ENCODE results near the gene CACNG3.
"Not testable (repeated sequence)": the region's sequence is repeated elsewhere in the genome, so short reads cannot be mapped to it uniquely, and the experiment has no call there.

Gene CACNG3

GRCh38 chr16:24279982-24280515, 23.9 kb downstream of the CACNG3 start:
- no peak for DNase-seq (ENCODE audit: low read depth)

- DNase-seq (ENCODE audit: low read depth), result no peak
Observed at GRCh38 chr16:24281466-24281865, 25.3 kb downstream of the CACNG3 start.

- DNase-seq (ENCODE audit: low read depth), result no peak
Observed at GRCh38 chr16:24282141-24282540, 26.0 kb downstream of the CACNG3 start.

DNA sequence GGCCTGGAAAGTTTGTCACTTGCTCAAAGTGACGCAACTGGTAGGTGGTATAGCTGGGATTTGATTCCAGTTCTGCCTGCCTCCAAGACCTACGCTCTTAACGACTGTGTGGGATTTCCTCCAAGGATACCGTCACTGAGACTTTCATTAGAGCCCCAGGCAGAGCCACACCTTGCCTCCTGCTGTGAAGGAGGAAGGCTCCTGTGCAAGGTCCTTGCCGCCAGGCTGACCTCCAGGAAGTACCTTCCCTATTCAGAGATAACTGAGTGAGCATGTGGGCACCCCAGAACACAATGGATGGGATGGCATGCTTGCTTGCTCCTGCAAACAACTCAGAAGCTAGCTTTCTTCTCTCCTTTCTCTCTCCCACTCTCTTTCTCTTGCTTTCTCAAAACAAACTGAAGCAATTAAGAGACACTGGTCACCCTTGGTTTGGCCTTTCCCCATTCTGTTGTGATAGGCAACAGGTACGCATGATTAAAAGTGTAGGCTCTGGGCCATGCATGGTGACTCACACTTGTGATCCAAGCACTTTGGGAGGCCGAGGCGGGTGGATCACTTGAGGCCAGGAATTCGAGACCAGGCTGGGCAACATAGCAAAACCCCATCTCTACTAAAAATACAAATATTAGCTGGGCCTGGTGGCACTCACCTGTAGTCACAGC, 30.7 kb downstream of the CACNG3 start:
- DNase-seq (ENCODE audit: low read depth), result no peak

DNA sequence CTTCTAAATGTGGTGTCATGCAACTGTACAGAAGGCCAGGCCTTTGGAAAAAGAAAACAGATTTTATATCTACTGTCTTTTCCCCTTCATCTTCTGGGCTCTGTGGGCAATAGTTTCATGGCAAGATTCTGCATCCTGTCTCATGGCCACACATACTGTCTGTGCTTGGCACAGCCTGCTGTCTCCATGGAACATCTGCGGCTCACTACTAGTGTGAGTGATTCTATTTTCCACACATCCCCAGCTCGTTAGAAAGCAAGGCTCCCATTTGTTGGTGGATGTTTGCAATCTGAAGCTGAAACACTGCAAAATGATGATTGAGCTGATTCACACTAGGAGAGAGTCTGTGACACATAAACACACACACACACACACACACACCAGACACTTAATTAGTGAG, 32.4 kb downstream of the CACNG3 start:
- DNase-seq (ENCODE audit: low read depth), result no peak

GRCh38 chr16:24289166-24289700, 33.1 kb downstream of the CACNG3 start:
- no peak for DNase-seq (ENCODE audit: low read depth)

- DNase-seq (ENCODE audit: low read depth), result no peak
Observed at GRCh38 chr16:24291932-24292331, 35.8 kb downstream of the CACNG3 start.

- DNase-seq (ENCODE audit: low read depth), result no peak
Observed at GRCh38 chr16:24294131-24294530, 38.0 kb downstream of the CACNG3 start.

- DNase-seq (ENCODE audit: low read depth), result no peak
Observed at GRCh38 chr16:24297375-24297774, 41.2 kb downstream of the CACNG3 start.

GRCh38 chr16:24298548-24299167, 42.5 kb downstream of the CACNG3 start:
- no peak for DNase-seq (ENCODE audit: low read depth)

- DNase-seq (ENCODE audit: low read depth), result not testable (repeated sequence)
Observed at GRCh38 chr16:24300750-24301149, 44.6 kb downstream of the CACNG3 start.

DNA sequence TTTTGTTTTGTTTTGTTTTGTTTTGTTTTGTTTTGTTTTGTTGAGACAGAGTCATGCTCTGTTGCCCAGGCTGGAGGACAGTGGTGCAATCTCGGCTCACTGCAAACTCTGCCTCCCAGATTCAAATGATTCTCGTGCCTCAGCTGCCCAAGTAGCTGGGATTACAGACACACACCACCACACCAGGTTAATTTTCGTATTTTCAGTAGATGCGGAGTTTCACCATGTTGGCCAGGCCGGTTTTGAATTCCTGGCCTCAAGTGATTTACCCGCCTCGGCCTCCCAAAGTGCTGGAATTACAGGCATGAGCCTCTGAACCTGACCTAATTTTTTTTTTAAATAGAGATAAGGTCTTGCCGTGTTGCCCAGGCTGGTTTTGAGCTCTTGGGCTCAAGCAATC, 46.5 kb downstream of the CACNG3 start:
- DNase-seq (ENCODE audit: low read depth), result no peak

- DNase-seq (ENCODE audit: low read depth), result no peak
Observed at GRCh38 chr16:24308200-24308599, 52.1 kb downstream of the CACNG3 start.

DNA sequence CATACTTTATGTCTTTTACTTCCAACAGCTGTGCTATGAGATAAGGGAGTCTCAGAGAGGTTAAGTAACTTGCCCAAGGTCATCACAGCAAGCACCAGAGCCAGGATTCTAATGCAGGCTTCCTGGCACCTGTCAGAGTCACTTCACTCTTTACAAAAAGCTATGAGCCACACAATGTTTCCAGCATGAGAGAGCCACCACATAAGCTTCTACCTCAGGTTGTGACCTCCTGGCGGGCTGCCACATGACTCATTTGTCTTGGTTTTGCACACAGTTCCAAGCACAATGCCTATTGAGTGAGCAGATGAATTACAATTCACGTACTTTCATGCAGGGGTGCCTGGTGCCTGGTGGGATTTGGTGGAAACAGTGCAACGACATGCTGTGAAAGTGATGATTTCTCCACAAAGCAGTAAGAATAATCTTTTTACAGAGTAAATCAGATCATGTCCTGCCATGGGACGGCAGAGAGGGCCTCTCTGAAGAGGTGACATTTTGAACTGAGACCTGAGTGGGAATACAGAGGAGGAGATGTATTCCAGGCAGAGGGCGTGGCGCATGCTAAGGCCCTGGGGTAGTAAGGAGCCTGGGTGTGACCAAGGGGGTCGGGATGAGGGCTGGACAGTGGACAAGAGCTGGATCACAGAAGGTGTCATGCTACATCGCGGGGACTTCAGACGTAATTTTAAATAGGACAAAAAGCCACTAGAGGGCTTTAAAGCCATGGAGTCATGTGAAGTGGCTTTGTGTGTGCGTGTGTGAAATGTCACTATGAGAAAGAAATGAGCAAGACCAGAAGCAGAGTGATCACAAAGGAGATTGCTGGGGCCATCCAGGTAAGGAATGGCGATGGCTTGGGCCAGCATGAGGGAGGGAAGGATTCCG, 53.4 kb downstream of the CACNG3 start:
- no peak for DNase-seq (ENCODE audit: low read depth)

- DNase-seq (ENCODE audit: low read depth), result no peak
Observed at GRCh38 chr16:24315343-24315742, 59.2 kb downstream of the CACNG3 start.

DNA sequence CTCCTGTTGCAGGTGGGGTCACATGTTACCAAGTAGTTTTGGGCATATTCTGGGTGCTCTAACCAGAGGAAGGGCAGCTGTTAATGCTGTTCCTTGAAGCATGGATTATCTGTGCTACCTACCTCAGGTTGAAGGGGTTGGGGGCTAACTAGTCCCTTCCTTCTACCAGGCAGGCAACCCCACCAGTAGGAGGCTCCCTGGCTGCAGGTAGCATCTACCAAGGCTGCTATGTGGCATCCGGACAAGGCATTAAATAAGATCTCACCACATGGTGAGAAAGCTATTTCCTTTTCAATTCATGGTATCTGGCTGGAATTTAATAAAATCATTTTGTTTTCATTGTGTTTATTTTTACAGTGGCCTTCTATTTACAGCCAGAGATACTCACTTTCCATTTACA, 62.5 kb downstream of the CACNG3 start:
- no peak for DNase-seq (ENCODE audit: low read depth)

DNA sequence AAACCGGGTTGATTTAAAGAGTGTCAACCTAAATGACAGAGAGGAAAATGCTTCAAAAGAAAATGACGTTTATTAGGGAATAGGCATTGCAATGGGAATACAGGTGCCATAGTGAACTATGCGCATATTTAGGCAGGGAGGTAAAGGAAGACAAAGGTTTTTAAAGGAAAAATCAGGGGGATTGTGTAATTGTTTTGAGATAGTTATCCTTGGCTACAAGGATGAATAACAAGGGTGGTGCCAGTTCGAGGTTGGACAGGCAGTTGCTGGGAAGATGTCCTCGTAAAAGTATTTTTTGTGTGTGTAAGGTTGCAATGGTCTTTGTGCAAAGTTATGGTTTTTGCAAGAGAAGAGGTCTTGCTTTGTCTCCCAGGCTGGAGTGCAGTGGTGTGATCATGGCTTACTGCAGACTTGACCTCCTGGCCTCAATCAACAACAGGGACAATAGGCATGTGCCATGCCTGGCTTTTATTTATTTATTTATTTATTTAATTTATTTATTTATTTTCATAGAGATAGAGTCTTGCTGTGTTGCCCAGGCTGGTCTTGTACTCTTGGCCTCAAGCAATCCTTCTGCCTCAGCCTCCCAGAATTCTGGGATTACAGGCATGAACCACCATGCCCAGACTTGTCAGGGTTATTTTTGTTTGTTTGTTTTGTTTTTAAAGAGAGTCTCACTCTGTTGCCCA, 63.1 kb downstream of the CACNG3 start:
- DNase-seq (ENCODE audit: low read depth), result no peak

GRCh38 chr16:24322106-24322505, 66.0 kb downstream of the CACNG3 start:
- no peak for DNase-seq (ENCODE audit: low read depth)

GRCh38 chr16:24324421-24324820, 68.3 kb downstream of the CACNG3 start:
- DNase-seq (ENCODE audit: low read depth), result no peak

DNA sequence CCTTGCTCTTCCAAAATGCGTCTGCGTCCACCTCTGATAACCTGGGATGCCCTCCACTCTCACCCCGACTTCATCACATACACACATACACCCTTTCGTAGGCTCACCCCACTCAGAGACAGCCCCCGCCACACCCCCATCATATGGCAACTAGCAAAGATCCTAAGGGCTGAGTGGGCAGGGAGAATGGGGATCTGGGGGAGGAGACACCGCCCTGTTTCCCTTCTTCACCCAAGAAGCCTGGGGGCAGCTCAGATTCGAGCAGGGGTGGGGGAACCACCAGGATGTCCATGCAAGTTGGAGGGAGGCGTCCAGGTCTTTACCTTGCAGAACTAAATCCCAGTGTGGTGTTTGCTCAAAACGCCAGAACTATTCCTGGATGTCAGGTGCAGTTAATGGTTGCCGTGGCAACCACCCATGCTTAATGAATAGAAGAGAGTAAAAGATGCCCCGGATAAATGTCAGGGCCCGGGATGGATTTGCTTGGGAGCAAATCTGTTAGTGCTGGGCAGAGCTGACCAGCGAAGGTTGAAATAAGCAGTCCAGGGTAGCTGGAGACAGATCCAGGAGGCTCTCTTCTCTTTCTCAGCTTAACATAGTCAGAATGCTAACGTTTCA, 72.8 kb downstream of the CACNG3 start:
- no peak for DNase-seq (ENCODE audit: low read depth)

DNA sequence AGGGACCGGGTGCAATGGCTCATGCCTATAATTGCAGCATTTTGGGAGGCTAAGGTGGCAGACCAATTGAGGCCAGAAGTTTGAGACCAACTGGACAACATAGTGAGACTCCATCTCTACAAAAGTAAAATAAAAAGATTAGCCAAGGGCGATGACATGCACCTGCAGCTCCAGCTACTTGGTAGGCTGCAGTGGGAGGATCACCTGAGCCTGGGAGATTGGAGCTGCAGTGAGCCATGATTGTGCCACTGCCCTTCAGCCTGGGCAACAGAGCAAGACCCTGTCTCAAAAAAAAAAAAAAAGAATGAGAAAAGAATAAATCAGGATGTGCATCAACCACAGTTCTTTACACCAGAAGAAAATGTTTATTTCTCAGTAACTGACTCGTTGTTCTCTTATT, 76.0 kb downstream of the CACNG3 start:
- no peak for DNase-seq (ENCODE audit: low read depth)
